K562 (cell line): ENCODE results near the gene PLXDC1. TPM values are rescaled to one million over a fixed set of nuclear protein-coding genes. Genes with fewer than 3 reads are reported as not detected.

Source experiments
- ATAC-seq: fragments of 200-7000 bp; cut with Tn5 transposase; 3 replicates; pipeline ENCODE4 v1.9.1; 2020; ENCODE audit warnings: moderate library complexity
- BruUV-seq: library from RNA; stranded (reverse); fragments of 400-500 nt; replicated peaks from 2 replicates; lab custom pipeline; 2021; lab: Mats Ljungman, UMichigan
- CTCF ChIA-PET: fragments of 300-600 bp; formaldehyde crosslinking; extraction: SDS; loops from one replicate; lab custom pipeline; 2021; ENCODE audit warnings: low intra/inter-chr PET ratio; lab: Yijun Ruan, JAX
- POLR2A ChIA-PET: fragments of 300-600, 350-650 bp; sonication (Branson Sonifier 250); formaldehyde crosslinking; extraction: SDS; loops from one replicate; lab custom pipeline; 2021; ENCODE audit warnings: antibody characterized with exemption, inconsistent platforms; lab: Yijun Ruan, JAX
- DNase-seq, 4 experiments: peaks; one replicate each; pipeline versions ENCODE4 v3.0.0 to v3.0.0-alpha.2; 2011 to 2018; ENCODE audit warnings: low spot score in 3 of 4, mixed read lengths in 3 of 4; ENCODE audit errors: extremely low read depth in 1 of 4
- FAIRE-seq: peaks from 2 replicates; lab custom pipeline; 2011; peaks lifted over from hg19 to GRCh38; lab: Jason Lieb, UNC
- H2AFZ ChIP-seq: 2 replicates; pipeline ENCODE4 v1.6.0; 2011; ENCODE audit warnings: low read depth, low read length, control low read depth, inconsistent platforms
- H3K27ac ChIP-seq: fragments of 200-600 bp; 3 replicates; pipeline ENCODE4 v1.8.0; 2011; ENCODE audit warnings: low read depth, mild to moderate bottlenecking, control low read depth, inconsistent platforms, low read length, moderate library complexity, mixed read lengths; ENCODE audit errors: extremely low read depth
- H3K27me3 ChIP-seq, 2 experiments: fragments of 300-600 bp in 1 of 2; 2 replicates in 1 of 2; 3 replicates in 1 of 2; pipeline versions ENCODE4 v1.6.0 to v1.8.0; 2011; ENCODE audit warnings: inconsistent platforms in 2 of 2, low read length in 2 of 2, mild to moderate bottlenecking in 1 of 2, mixed read lengths in 1 of 2, moderate library complexity in 1 of 2; ENCODE audit not compliant: control insufficient read depth in 2 of 2, insufficient read depth in 2 of 2
- H3K36me3 ChIP-seq: fragments of 300-600 bp; 3 replicates; pipeline ENCODE4 v1.8.0; 2011; ENCODE audit warnings: mild to moderate bottlenecking, low read length, inconsistent platforms; ENCODE audit not compliant: control insufficient read depth, insufficient read depth
- H3K4me1 ChIP-seq, 2 experiments: fragments of 200-600 bp in 1 of 2; replicated peaks in 1 of 2; 2 replicates in 1 of 2; 3 replicates in 1 of 2; pipeline versions ENCODE4 v1.5.1 to v1.8.0; 2011; ENCODE audit warnings: inconsistent platforms in 2 of 2, low read length in 2 of 2, mild to moderate bottlenecking in 1 of 2, mixed read lengths in 1 of 2, moderate library complexity in 1 of 2; ENCODE audit not compliant: control insufficient read depth in 2 of 2, insufficient read depth in 2 of 2
- H3K4me2 ChIP-seq: 2 replicates; pipeline ENCODE4 v1.6.1; 2011; ENCODE audit warnings: low read length, control low read depth, inconsistent platforms, mixed read lengths; ENCODE audit not compliant: insufficient read depth
- H3K4me3 ChIP-seq: fragments of 200-600 bp; sonication (generic), shearing (Covaris generic); 2 replicates; pipeline ENCODE4 v1.5.1; 2016; ENCODE audit warnings: control low read depth, inconsistent platforms
- H3K79me2 ChIP-seq: fragments of 200-600 bp; 3 replicates; pipeline ENCODE4 v1.8.0; 2011; ENCODE audit warnings: low read length, inconsistent platforms; ENCODE audit not compliant: control insufficient read depth, insufficient read depth
- H3K9ac ChIP-seq, 2 experiments: 2 replicates each; pipeline versions ENCODE4 v1.6.0 to v1.6.1; 2011; ENCODE audit warnings: low read depth in 2 of 2, low read length in 2 of 2, control low read depth in 1 of 2, inconsistent platforms in 1 of 2, mild to moderate bottlenecking in 1 of 2, mixed read lengths in 1 of 2; ENCODE audit not compliant: insufficient read depth in 1 of 2
- H3K9me1 ChIP-seq: one replicate; pipeline ENCODE4 v1.6.0; 2011; ENCODE audit warnings: inconsistent platforms, mild to moderate bottlenecking, low read length, moderate library complexity; ENCODE audit not compliant: control insufficient read depth, insufficient read depth
- H3K9me3 ChIP-seq: replicated peaks from 2 replicates; pipeline ENCODE4 v1.5.1; 2011; ENCODE audit warnings: low read depth, low read length, inconsistent platforms; ENCODE audit not compliant: control insufficient read depth, insufficient read depth
- H4K20me1 ChIP-seq: replicated peaks from 2 replicates; pipeline ENCODE4 v1.6.1; 2011; ENCODE audit warnings: low read length, inconsistent platforms, mixed read lengths; ENCODE audit not compliant: control insufficient read depth, insufficient read depth
- ARNT ChIP-seq, 2 experiments: fragments of 450-650 bp; IDR thresholded peaks; 2 replicates each; pipeline ENCODE4 v1.6.1; 2016; ENCODE audit warnings: mild to moderate bottlenecking in 1 of 2
- CSDE1 ChIP-seq, 2 experiments: fragments of 450-650 bp; IDR thresholded peaks; 2 replicates each; pipeline ENCODE4 v1.6.1; 2016; ENCODE audit warnings: mild to moderate bottlenecking in 1 of 2
- NUFIP1 ChIP-seq: fragments of 450-650 bp; IDR thresholded peaks from 2 replicates; pipeline ENCODE4 v1.6.1; 2018; ENCODE audit not compliant: partially characterized antibody
- SP2 ChIP-seq: IDR thresholded peaks from 2 replicates; pipeline ENCODE4 v1.6.1; 2011; ENCODE audit warnings: mild to moderate bottlenecking, low read depth, low read length, moderate library complexity; ENCODE audit not compliant: poor library complexity, severe bottlenecking; ENCODE audit errors: extremely low read depth
- YBX1 ChIP-seq: fragments of 450-650 bp; IDR thresholded peaks from 2 replicates; pipeline ENCODE4 v1.7.1; 2016; ENCODE audit warnings: mild to moderate bottlenecking
- WGBS: fragments of 100-300 bp; shearing (Covaris generic); methylation state at CpG from one replicate; pipeline ENCODE4 v1.1.6; 2016; ENCODE audit warnings: low coverage, mixed read lengths; ENCODE audit not compliant: insufficient coverage; ENCODE audit errors: missing lambda C conversion rate; 5-methylcytosine and 5-hydroxymethylcytosine counted together
- in situ Hi-C: fragments of 300-500 bp; cut with MboI; formaldehyde crosslinking; loops from 4 replicates; pipeline ENCODE4 v1.15.0; 2018; ENCODE audit warnings: inconsistent platforms, mixed read lengths
- intact Hi-C: fragments of 100-400 bp; cut with micrococcal nuclease; formaldehyde crosslinking; loops from 2 replicates; pipeline ENCODE4 v1.14.2; 2022
- polyA plus RNA-seq, 8 experiments: library from polyadenylated mRNA; depleted of rRNA in 4 of 8; stranded (reverse) in 5 of 8; unstranded in 3 of 8; fragments of >200 nt; fragmentation: Nextera tagmentation in 2 of 8; fragmentation: Illumina TruSeq in 1 of 8; extraction: Ambion mirVana in 2 of 8; extraction: Trizol in 1 of 8; gene quantifications; 2 replicates each; pipeline versions ENCODE4 v1.2.1 to v1.2.3, GENCODE V29; 2011 to 2014; ENCODE audit warnings: inconsistent platforms in 1 of 8, missing spikeins in 1 of 8
- total RNA-seq, 7 experiments: library from RNA; depleted of rRNA in 6 of 7; stranded (reverse); fragments of >200 nt in 6 of 7; fragmentation: Illumina TruSeq in 2 of 7; extraction: Trizol in 2 of 7; gene quantifications; 2 replicates each; pipeline versions ENCODE4 v1.2.1 to v1.2.3, GENCODE V29; 2011 to 2021; ENCODE audit warnings: low replicate concordance in 1 of 7
- TF ChIP-seq, protein P1 (sequence below): fragments of 250-450 bp; sonication (Bioruptor Pico); IDR thresholded peaks from 2 replicates; pipeline ENCODE4 v1.8.0; 2022; ENCODE audit warnings: moderate library complexity, mild to moderate bottlenecking, inconsistent platforms

Gene PLXDC1
- total and polyA plus RNA-seq, 9 of the 15 experiments (the other 6 are each of a cell fraction or from before 2014, with no cell fraction given) = not detected

DNA sequence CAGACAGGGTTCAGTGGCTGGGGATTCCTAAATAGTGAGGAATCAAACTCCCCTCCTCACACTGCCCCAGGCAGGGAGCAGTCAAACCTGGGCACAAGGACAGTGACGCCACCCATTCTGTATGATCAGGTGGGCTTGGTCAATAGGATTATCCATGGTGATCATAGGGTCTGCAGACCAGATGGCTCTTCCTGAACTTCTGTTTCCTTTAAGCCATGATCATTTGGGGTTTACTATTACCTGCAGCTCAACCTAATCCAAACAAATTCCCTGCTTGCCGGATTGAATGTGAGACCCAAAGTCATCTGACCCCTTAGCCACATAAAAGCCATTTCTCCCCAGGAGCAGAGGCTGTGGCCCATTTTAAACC, 54.3 kb downstream of the PLXDC1 start:
- 0 out of 2 replicates have a peak, but pooled peaks cover 3% of the 10 kb centered on the region for H3K9me3 ChIP-seq
- H3K4me3 ChIP-seq = no peak overlapping the region
- H3K4me1 ChIP-seq = no peaks in the 10 kb centered on the region
- FAIRE-seq (no peak), ATAC-seq (no peak), DNase-seq (no peak)
- H3K36me3 ChIP-seq = no peaks in the 10 kb centered on the region
- WGBS = 7% methylated on average over 2 of the region's 2 CpGs
- H3K27me3 ChIP-seq = peaks cover 43 to 76% of the 10 kb centered on the region in 2 experiments
- TF ChIP-seq YBX1 = no peak
- no peak for TF ChIP-seq CSDE1 (IDR thresholded peaks at IDR 0.05)
- no peak for TF ChIP-seq SP2
- TF ChIP-seq NUFIP1 = no peak
- intact Hi-C loops = no loop called here
- no peak overlapping the region for H3K9ac ChIP-seq
- H3K27ac ChIP-seq = no peak overlapping the region
- H3K79me2 ChIP-seq = no peaks in the 10 kb centered on the region
- ChIA-PET CTCF (no interaction called here), POLR2A (no interaction called here)
- H4K20me1 ChIP-seq = no peaks in the 10 kb centered on the region; the same call in 1 of the 2 replicates
- no TSS peak for BruUV-seq
- H3K9me1 ChIP-seq = no peaks in the 10 kb centered on the region
- H2AFZ ChIP-seq = no peak overlapping the region
- in situ Hi-C loops = no loop called here
- no peak overlapping the region for H3K4me2 ChIP-seq

DNA sequence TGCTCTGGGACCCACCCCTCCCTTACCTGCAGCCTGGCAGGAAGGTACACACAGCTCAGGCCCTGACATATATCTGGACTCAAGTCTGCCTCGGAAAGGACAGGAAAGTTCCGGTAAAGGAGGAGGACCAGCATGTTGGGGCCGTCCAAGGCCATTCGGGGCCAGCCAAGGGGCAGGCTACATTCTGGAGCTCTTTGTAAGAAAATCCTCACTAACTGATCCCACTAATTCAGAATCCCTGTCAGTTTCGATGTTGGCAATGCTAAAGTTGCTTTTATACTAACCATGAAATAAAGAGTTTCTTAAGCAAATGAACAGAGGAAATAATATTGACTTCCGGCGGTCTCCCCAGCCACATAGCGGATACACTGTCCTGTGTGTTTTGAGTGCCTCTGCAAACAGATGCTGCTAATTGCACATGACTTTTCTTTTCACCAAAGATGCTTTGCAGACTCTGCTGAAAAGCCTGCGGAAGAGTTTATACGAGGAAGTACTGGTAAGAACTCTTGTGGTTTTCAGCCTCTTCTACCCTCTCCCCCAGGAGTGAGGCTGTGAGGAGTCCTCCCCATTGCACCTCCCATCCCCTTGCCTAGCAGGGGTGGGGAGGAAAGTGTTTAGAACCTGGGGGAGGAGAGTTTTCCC, 54.8 kb downstream of the PLXDC1 start:
- CTCF ChIA-PET = interaction anchor here (0.6 kb wide), 1 partner anchor 260 kb away, joined by 4 read pairs; no protein-coding TSS in a partner anchor
- WGBS = 10% methylated on average over 10 of the region's 10 CpGs
- TF ChIP-seq, protein P1, sequence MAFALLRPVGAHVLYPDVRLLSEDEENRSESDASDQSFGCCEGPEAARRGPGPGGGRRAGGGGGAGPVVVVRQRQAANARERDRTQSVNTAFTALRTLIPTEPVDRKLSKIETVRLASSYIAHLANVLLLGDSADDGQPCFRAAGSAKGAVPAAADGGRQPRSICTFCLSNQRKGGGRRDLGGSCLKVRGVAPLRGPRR (CRISPR knock-in tag) = no peak
- TF ChIP-seq ARNT (IDR thresholded peaks at IDR 0.05) = no peak
- H4K20me1 ChIP-seq = no peaks in the 10 kb centered on the region; the same call in 1 of the 2 replicates
- intact Hi-C loops = no loop called here
- FAIRE-seq (no peak), ATAC-seq (no peak), DNase-seq (no peak)
- no peaks in the 10 kb centered on the region for H3K9me1 ChIP-seq
- H3K9ac ChIP-seq = no peak overlapping the region
- H3K4me2 ChIP-seq = no peak overlapping the region
- in situ Hi-C loops = no loop called here
- H3K4me3 ChIP-seq = no peak overlapping the region
- peaks cover 44 to 74% of the 10 kb centered on the region in 2 experiments for H3K27me3 ChIP-seq
- no peaks in the 10 kb centered on the region for H3K4me1 ChIP-seq
- H3K9me3 ChIP-seq = 0 out of 2 replicates have a peak, but pooled peaks cover 3% of the 10 kb centered on the region
- no TSS peak for BruUV-seq
- POLR2A ChIA-PET = interaction anchor here (0.6 kb wide), 1 partner anchor 14 kb away, joined by 3 read pairs; no protein-coding TSS in a partner anchor
- H2AFZ ChIP-seq = no peak overlapping the region
- H3K27ac ChIP-seq = no peak overlapping the region
- no peaks in the 10 kb centered on the region for H3K36me3 ChIP-seq
- H3K79me2 ChIP-seq = no peaks in the 10 kb centered on the region
